GM12878 (cell line): ENCODE measurements around the gene TFCP2L1. TPM values are rescaled to one million over a fixed set of nuclear protein-coding genes. Genes with fewer than 3 reads are reported as not detected.

Source experiments
- ATAC-seq: fragments of 200-7000 bp; cut with Tn5 transposase; 3 replicates; pipeline ENCODE4 v1.9.1; 2020; ENCODE audit warnings: mild to moderate bottlenecking, moderate library complexity
- BruUV-seq: library from RNA; stranded (reverse); fragments of 400-500 nt; replicated peaks from 2 replicates; lab custom pipeline; 2021; lab: Mats Ljungman, UMichigan
- CTCF ChIA-PET: fragments of 300-600 bp; sonication (Branson Sonifier 250); formaldehyde crosslinking; extraction: SDS; loops from one replicate; lab custom pipeline; 2021; ENCODE audit warnings: inconsistent platforms; lab: Yijun Ruan, JAX
- POLR2A ChIA-PET: fragments of 350-600 bp; formaldehyde crosslinking; extraction: SDS; loops from one replicate; lab custom pipeline; 2021; ENCODE audit warnings: inconsistent platforms; lab: Charles Lee
- RAD21 ChIA-PET: fragments of 300-600 bp; sonication (Branson Sonifier 250); formaldehyde crosslinking; loops from one replicate; lab custom pipeline; 2023; ENCODE audit warnings: antibody characterized with exemption; ENCODE audit not compliant: unreplicated experiment; lab: Charles Lee
- SMC1A ChIA-PET: fragments of 300-600 bp; sonication (Branson Sonifier 250); formaldehyde crosslinking; loops from one replicate; lab custom pipeline; 2023; ENCODE audit not compliant: unreplicated experiment, uncharacterized antibody; lab: Charles Lee
- DNase-seq: peaks from one replicate; pipeline ENCODE4 v3.0.0-alpha.2; 2011; ENCODE audit warnings: low read depth, low spot score
- FAIRE-seq: peaks from 3 replicates; lab custom pipeline; 2011; peaks lifted over from hg19 to GRCh38; lab: Jason Lieb, UNC
- H2AFZ ChIP-seq: 2 replicates; pipeline ENCODE4 v1.6.0; 2011; ENCODE audit warnings: low read depth, low read length, control low read depth; ENCODE audit not compliant: control insufficient read depth
- H3K27ac ChIP-seq: 2 replicates; pipeline ENCODE4 v1.5.1; 2011; ENCODE audit warnings: control low read depth; ENCODE audit not compliant: control insufficient read depth, insufficient read depth
- H3K27me3 ChIP-seq, 2 experiments: replicated peaks in 1 of 2; 2 replicates each; pipeline versions ENCODE4 v1.6.0 to v1.6.1; 2011; ENCODE audit warnings: low read length in 1 of 2; ENCODE audit not compliant: control insufficient read depth in 2 of 2, insufficient read depth in 2 of 2
- H3K36me3 ChIP-seq, 2 experiments: 2 replicates each; pipeline ENCODE4 v1.5.1; 2011; ENCODE audit warnings: low read length in 1 of 2; ENCODE audit not compliant: control insufficient read depth in 2 of 2, insufficient read depth in 2 of 2
- H3K4me1 ChIP-seq: 2 replicates; pipeline ENCODE4 v1.6.1; 2011; ENCODE audit warnings: mild to moderate bottlenecking, low read length, moderate library complexity, mixed read lengths; ENCODE audit not compliant: control insufficient read depth, insufficient read depth
- H3K4me2 ChIP-seq: 2 replicates; pipeline ENCODE4 v1.6.0; 2011; ENCODE audit warnings: control low read depth; ENCODE audit not compliant: control insufficient read depth, insufficient read depth
- H3K4me3 ChIP-seq: fragments of 200-600 bp; sonication (generic); 2 replicates; pipeline ENCODE4 v1.5.1; 2016
- H3K79me2 ChIP-seq: 2 replicates; pipeline ENCODE4 v1.6.0; 2011; ENCODE audit warnings: low read length; ENCODE audit not compliant: control insufficient read depth, insufficient read depth
- H3K9ac ChIP-seq: 2 replicates; pipeline ENCODE4 v1.8.0; 2011; ENCODE audit warnings: low read length, control low read depth, mixed read lengths; ENCODE audit not compliant: control insufficient read depth, insufficient read depth
- H3K9me3 ChIP-seq: replicated peaks from 3 replicates; pipeline ENCODE4 v1.5.1; 2011; ENCODE audit warnings: mild to moderate bottlenecking, low read length; ENCODE audit not compliant: control insufficient read depth, insufficient read depth
- H4K20me1 ChIP-seq: 2 replicates; pipeline ENCODE4 v1.6.0; 2011; ENCODE audit not compliant: control insufficient read depth, insufficient read depth
- ATF3 ChIP-seq: IDR thresholded peaks from 2 replicates; pipeline ENCODE4 v1.6.1; 2011; ENCODE audit warnings: low read depth, mild to moderate bottlenecking, low read length, moderate library complexity, borderline replicate concordance; ENCODE audit errors: extremely low read depth
- CHD4 ChIP-seq: fragments of 200-600 bp; sonication (generic); IDR thresholded peaks from 2 replicates; pipeline ENCODE4 v1.6.1; 2016; ENCODE audit warnings: mild to moderate bottlenecking
- IRF5 ChIP-seq: fragments of 450-650 bp; IDR thresholded peaks from 2 replicates; pipeline ENCODE4 v1.6.1; 2017; ENCODE audit warnings: borderline replicate concordance
- NR2F1 ChIP-seq: fragments of 450-650 bp; conservative IDR thresholded peaks from 2 replicates; pipeline ENCODE4 v1.6.1; 2017; ENCODE audit warnings: mild to moderate bottlenecking
- POU2F2 ChIP-seq: IDR thresholded peaks from 3 replicates; pipeline ENCODE4 v1.6.1; 2011; ENCODE audit warnings: low read depth, mild to moderate bottlenecking, low read length, borderline replicate concordance
- SMAD1 ChIP-seq: fragments of 450-650 bp; IDR thresholded peaks from 2 replicates; pipeline ENCODE4 v1.6.1; 2018; ENCODE audit warnings: mild to moderate bottlenecking, low read depth; ENCODE audit not compliant: partially characterized antibody
- YBX1 ChIP-seq: fragments of 450-650 bp; IDR thresholded peaks from 2 replicates; pipeline ENCODE4 v1.6.1; 2016; ENCODE audit warnings: antibody characterized with exemption
- ZBTB4 ChIP-seq: fragments of 450-650 bp; formaldehyde crosslinking; IDR thresholded peaks from 2 replicates; pipeline ENCODE4 v1.4.0; 2022; ENCODE audit warnings: mild to moderate bottlenecking, moderate library complexity
- ZNF207 ChIP-seq: fragments of 450-650 bp; IDR thresholded peaks from 2 replicates; pipeline ENCODE4 v1.6.1; 2014; ENCODE audit warnings: antibody characterized with exemption, mild to moderate bottlenecking, borderline replicate concordance
- WGBS: methylation state at CpG from one replicate; pipeline ENCODE4 v1.1.6; 2016; ENCODE audit warnings: low lambda C conversion rate; ENCODE audit not compliant: insufficient replicate concordance, insufficient coverage; ENCODE audit errors: missing lambda C conversion rate; 5-methylcytosine and 5-hydroxymethylcytosine counted together
- in situ Hi-C: fragments of 300-500 bp; cut with MboI; formaldehyde crosslinking; loops from 9 replicates; pipeline ENCODE4 v1.14.3; 2018; ENCODE audit warnings: mixed read lengths
- intact Hi-C: fragments of 100-400 bp; cut with micrococcal nuclease; formaldehyde crosslinking; loops from one replicate; pipeline ENCODE4 v1.14.2; 2022; ENCODE audit not compliant: unreplicated experiment
- polyA plus RNA-seq, 11 experiments: library from polyadenylated mRNA; depleted of rRNA in 4 of 11; unstranded in 6 of 11; stranded (reverse) in 5 of 11; fragments of >200 nt; fragmentation: Nextera tagmentation in 4 of 11; fragmentation: Illumina TruSeq in 1 of 11; extraction: Ambion mirVana in 4 of 11; extraction: Trizol in 1 of 11; gene quantifications; 1 replicate in 1 of 11; 2 replicates in 10 of 11; pipeline versions ENCODE4 v1.2.1 to v1.2.3, GENCODE V29; 2011 to 2016; ENCODE audit warnings: inconsistent platforms in 2 of 11, missing spikeins in 2 of 11, low read depth in 1 of 11
- total RNA-seq, 4 experiments: library from RNA; depleted of rRNA in 3 of 4; stranded (reverse); fragments of >200 nt in 3 of 4; fragmentation: Illumina TruSeq in 1 of 4; extraction: Trizol in 1 of 4; gene quantifications; 2 replicates each; pipeline versions ENCODE4 v1.2.1 to v1.2.3, GENCODE V29; 2013 to 2021

TFCP2L1 gene
- total and polyA plus RNA-seq, 10 of the 15 experiments (the other 5 are each of a cell fraction or from before 2014, with no cell fraction given) = 0.02 to 0.21 (median 0.09) TPM; not detected in 1

- CTCF ChIA-PET = no interaction called here
- Histone ChIP-seq H3K9ac (no peak overlapping the region), H3K27ac (no peak overlapping the region), H2AFZ (no peak overlapping the region), H3K9me3 (no peaks in the 10 kb centered on the region), H4K20me1 (no peaks in the 10 kb centered on the region), H3K27me3 (no peaks in the 10 kb centered on the region), H3K36me3 (no peaks in the 10 kb centered on the region), H3K4me2 (no peak overlapping the region), H3K79me2 (no peaks in the 10 kb centered on the region), H3K4me3 (no peak overlapping the region), H3K4me1 (peaks cover 5% of the 10 kb centered on the region; the same call in 1 of the 2 replicates)
- ATAC-seq (no peak), FAIRE-seq (no peak), DNase-seq (no peak)
- no TSS peak for BruUV-seq
- in situ Hi-C loops (no loop called here), intact Hi-C loops (no loop called here)
- RAD21 ChIA-PET = no interaction called here
- 35% methylated on average over 5 of the region's 6 CpGs for WGBS
- POLR2A ChIA-PET = no interaction called here
- SMC1A ChIA-PET = no interaction called here
- no peak for TF ChIP-seq ZBTB4
- no peak for TF ChIP-seq ATF3
- no peak for TF ChIP-seq SMAD1
- no peak for TF ChIP-seq NR2F1
- no peak for TF ChIP-seq IRF5
- TF ChIP-seq CHD4 = no peak
- TF ChIP-seq ZNF207 = no peak
- TF ChIP-seq YBX1 = no peak
- TF ChIP-seq POU2F2 = no peak
- TF ChIP-seq, all 136 proteins: peak for 0
Observed at GRCh38 chr2:121329786-121330185, 44.8 kb upstream of the TFCP2L1 start.
